ENCODE data around the gene KCNJ6.
"Not testable (repeated sequence)": the region's sequence is repeated elsewhere in the genome, so short reads cannot be mapped to it uniquely, and the experiment has no call there.

KCNJ6 gene

GRCh38 chr21:37763298-37763697, 153.0 kb downstream of the KCNJ6 start:
- ChIA-PET POLR2A (no interaction called here), CTCF (interaction anchor here (1.1 kb wide), 1 partner anchor 8 kb away, joined by 3 read pairs; no protein-coding TSS in a partner anchor)
- TF ChIP-seq CTCF (IDR thresholded peaks at IDR 0.05; ENCODE audit: control extremely low read depth, extremely low read depth, low read depth, missing control alignments), result no peak
- no peak for DNase-seq (ENCODE audit: extremely low spot score)

- ChIA-PET CTCF (interaction anchor here (1.1 kb wide), 1 partner anchor 9 kb away, joined by 3 read pairs; no protein-coding TSS in a partner anchor), POLR2A (no interaction called here)
- TF ChIP-seq CTCF (IDR thresholded peaks at IDR 0.05; ENCODE audit: control extremely low read depth, extremely low read depth, low read depth, missing control alignments), result no peak
- no peak for DNase-seq (ENCODE audit: extremely low spot score)
Observed at GRCh38 chr21:37762606-37763005, 153.7 kb downstream of the KCNJ6 start.

GRCh38 chr21:37761406-37761805, 154.9 kb downstream of the KCNJ6 start:
- CTCF ChIA-PET, POLR2A ChIA-PET: not testable (repeated sequence)

GRCh38 chr21:37759777-37760176, 156.5 kb downstream of the KCNJ6 start:
- CTCF ChIA-PET, result interaction anchor here (1.2 kb wide), 1 partner anchor 9 kb away, joined by 3 read pairs; no protein-coding TSS in a partner anchor
- DNase-seq (ENCODE audit: extremely low spot score), result no peak
- TF ChIP-seq CTCF (IDR thresholded peaks at IDR 0.05; ENCODE audit: control extremely low read depth, extremely low read depth, low read depth, missing control alignments), result no peak
- POLR2A ChIA-PET, result no interaction called here

More at GRCh38 chr21:37761406-37761805, 154.9 kb downstream of the KCNJ6 start:
- not testable (repeated sequence) for DNase-seq (ENCODE audit: extremely low spot score)

GRCh38 chr21:37758982-37759381, 157.3 kb downstream of the KCNJ6 start:
- POLR2A ChIA-PET, result no interaction called here
- peak; percentile 29 for DNase-seq (ENCODE audit: extremely low spot score)
- CTCF ChIA-PET, result interaction anchor here (0.5 to 1.2 kb wide), 3 partner anchors 9 to 1412 kb away, joined by 3 read pairs; no protein-coding TSS in a partner anchor
- peak; percentile 31 for TF ChIP-seq CTCF (IDR thresholded peaks at IDR 0.05; ENCODE audit: control extremely low read depth, extremely low read depth, low read depth, missing control alignments)

GRCh38 chr21:37757606-37758376, 158.5 kb downstream of the KCNJ6 start:
- POLR2A ChIA-PET, result no interaction called here
- no peak for TF ChIP-seq CTCF (IDR thresholded peaks at IDR 0.05; ENCODE audit: control extremely low read depth, extremely low read depth, low read depth, missing control alignments)
- CTCF ChIA-PET, result no interaction called here
- no peak for DNase-seq (ENCODE audit: extremely low spot score)

GRCh38 chr21:37753122-37753599, 163.1 kb downstream of the KCNJ6 start:
- CTCF ChIA-PET, result no interaction called here
- TF ChIP-seq CTCF (IDR thresholded peaks at IDR 0.05; ENCODE audit: control extremely low read depth, extremely low read depth, low read depth, missing control alignments), result no peak
- POLR2A ChIA-PET, result no interaction called here
- no peak for DNase-seq (ENCODE audit: extremely low spot score)
